Skeletal muscle tissue (tissue), 4 donors: ENCODE measurements around the gene SLC43A3. TPM values are rescaled to one million over a fixed set of nuclear protein-coding genes. Genes with fewer than 3 reads are reported as not detected.

Experiments used
- H3K27ac ChIP-seq: one replicate; pipeline ENCODE4 v1.7.0; 2013; ENCODE audit warnings: mild to moderate bottlenecking, low read depth, low read length, inconsistent platforms
- H3K27me3 ChIP-seq, 3 donors: one replicate each; pipeline ENCODE4 v1.7.0; 2013; ENCODE audit warnings: low read length in 3 of 3; ENCODE audit not compliant: control insufficient read depth in 3 of 3, insufficient read depth in 3 of 3
- H3K36me3 ChIP-seq, 3 donors: one replicate each; pipeline ENCODE4 v1.7.0; 2013; ENCODE audit warnings: low read length in 3 of 3; ENCODE audit not compliant: control insufficient read depth in 3 of 3, insufficient read depth in 3 of 3
- H3K4me1 ChIP-seq, 3 donors: one replicate each; pipeline ENCODE4 v1.7.0; 2013; ENCODE audit warnings: low read length in 3 of 3, mild to moderate bottlenecking in 3 of 3; ENCODE audit not compliant: control insufficient read depth in 3 of 3, insufficient read depth in 3 of 3
- H3K4me3 ChIP-seq, 3 donors: one replicate each; pipeline ENCODE4 v1.7.0; 2013; ENCODE audit warnings: low read length in 3 of 3
- H3K9ac ChIP-seq, 3 donors: one replicate each; pipeline ENCODE4 v1.7.0; 2013; ENCODE audit warnings: low read length in 3 of 3, mild to moderate bottlenecking in 3 of 3, moderate library complexity in 2 of 3, low read depth in 1 of 3
- H3K9me3 ChIP-seq, 3 donors: one replicate each; pipeline ENCODE4 v1.7.0; 2013; ENCODE audit warnings: low read length in 3 of 3; ENCODE audit not compliant: control insufficient read depth in 3 of 3
- total RNA-seq: library from RNA; depleted of rRNA; stranded (reverse); fragments of >200 nt; gene quantifications from one replicate; pipeline ENCODE4 v1.2.3, GENCODE V29; 2014
- donor health status: Osteomylitis.

SLC43A3 gene
- total RNA-seq, 1 donor from 2014 or later = 15.1 TPM

DNA sequence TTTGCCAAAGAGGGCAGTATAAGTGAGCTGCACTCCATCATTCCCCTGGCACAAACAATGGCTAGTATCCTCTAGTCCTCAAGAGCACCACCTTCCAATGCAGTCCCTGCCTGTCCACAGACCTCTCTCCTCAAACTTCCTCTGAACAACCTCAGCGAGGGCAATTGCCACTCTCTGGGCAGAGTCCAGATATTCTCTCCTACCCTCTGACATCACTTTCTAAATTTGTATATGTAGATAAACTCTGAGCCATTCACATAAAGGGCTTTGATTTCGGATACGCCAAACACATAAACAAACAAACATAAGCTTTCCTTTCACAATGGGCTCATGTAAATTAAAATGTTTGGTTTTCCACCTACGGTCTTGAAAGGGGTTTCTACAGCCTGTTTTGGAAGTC, 3.0 kb upstream of the SLC43A3 start:
- no peak overlapping the region for H3K4me3 ChIP-seq
- H3K27ac ChIP-seq = no peak overlapping the region
- no peak overlapping the region for H3K9ac ChIP-seq
- H3K27me3 ChIP-seq = no peaks in the 10 kb centered on the region
- no peaks in the 10 kb centered on the region for H3K36me3 ChIP-seq
- peaks cover 34 to 36% (median 36%) of the 10 kb centered on the region in 3 donors for H3K4me1 ChIP-seq
- no peaks in the 10 kb centered on the region for H3K9me3 ChIP-seq

- H3K4me1 ChIP-seq = peaks cover 47 to 49% (median 48%) of the 10 kb centered on the region in 3 donors
- no peak overlapping the region for H3K27ac ChIP-seq
- no peaks in the 10 kb centered on the region for H3K27me3 ChIP-seq
- no peak overlapping the region for H3K4me3 ChIP-seq
- H3K9ac ChIP-seq = no peak overlapping the region
- no peaks in the 10 kb centered on the region for H3K9me3 ChIP-seq
- peaks cover 0 to 4% (median 2%) of the 10 kb centered on the region in 3 donors for H3K36me3 ChIP-seq
Observed at GRCh38 chr11:57428643-57429042, 1.7 kb upstream of the SLC43A3 start.

DNA sequence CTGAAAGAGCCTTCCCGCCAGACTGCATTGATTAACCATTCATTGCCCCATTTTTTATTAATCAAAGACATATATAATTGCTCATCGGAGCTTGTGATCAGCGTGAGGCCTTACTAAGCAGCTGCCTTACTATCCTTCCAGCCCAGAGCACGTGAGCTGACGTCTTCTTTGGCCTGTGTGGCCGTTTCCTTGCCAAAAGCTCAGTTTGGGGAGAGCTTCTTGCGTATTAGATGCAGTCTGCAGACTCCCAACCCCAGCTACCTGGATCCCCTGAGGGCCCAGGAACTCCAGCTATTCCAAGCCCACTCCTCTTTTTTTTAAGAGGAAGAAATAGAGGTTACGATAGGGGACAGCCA, 784 bp upstream of the SLC43A3 start:
- Histone ChIP-seq H3K4me3 (peak overlapping the region in 1 of 3 donors; percentile 22), H3K9ac (peak overlapping the region; percentile 73 to 84 (median 77))

DNA sequence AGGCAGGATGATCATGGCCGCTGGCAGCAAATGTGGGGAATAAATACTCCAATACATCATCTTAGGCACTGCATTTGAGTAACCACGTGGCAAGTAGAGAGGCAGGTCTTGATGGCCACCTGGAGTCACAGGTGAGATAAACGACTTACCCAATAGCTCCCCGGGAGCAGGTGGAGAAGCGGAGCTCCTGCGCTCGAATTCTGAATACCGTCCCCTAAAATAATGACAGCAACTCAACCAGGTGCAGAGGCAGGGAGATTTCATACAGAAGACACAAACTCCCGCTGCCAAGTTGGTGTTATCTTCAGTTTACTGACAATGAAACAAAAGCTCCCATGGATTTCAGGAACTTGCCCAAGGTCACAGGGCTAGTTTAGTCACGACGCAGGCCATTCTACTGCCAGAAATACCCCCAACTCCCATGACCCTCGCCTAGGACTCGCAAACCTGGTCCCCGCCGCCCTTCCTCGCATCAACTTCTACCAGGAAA, 437 bp downstream of the SLC43A3 start:
- H3K27me3 ChIP-seq = no peaks in the 10 kb centered on the region
- H3K27ac ChIP-seq = peak overlapping the region; percentile 91
- H3K9ac ChIP-seq = peak overlapping the region; percentile 73 to 84 (median 78)
- peaks cover 48 to 49% (median 48%) of the 10 kb centered on the region in 3 donors for H3K4me1 ChIP-seq
- H3K4me3 ChIP-seq = peak overlapping the region; percentile 44 to 71 (median 67)
- H3K9me3 ChIP-seq = no peaks in the 10 kb centered on the region
- H3K36me3 ChIP-seq = peaks cover 0 to 9% (median 2%) of the 10 kb centered on the region in 3 donors

More for the DNA sequence above, 784 bp upstream of the SLC43A3 start:
- no peaks in the 10 kb centered on the region for H3K27me3 ChIP-seq
- peaks cover 0 to 5% (median 2%) of the 10 kb centered on the region in 3 donors for H3K36me3 ChIP-seq
- peak overlapping the region; percentile 91 for H3K27ac ChIP-seq
- H3K9me3 ChIP-seq = no peaks in the 10 kb centered on the region
- peaks cover 48 to 49% (median 48%) of the 10 kb centered on the region in 3 donors for H3K4me1 ChIP-seq

- no peaks in the 10 kb centered on the region for H3K9me3 ChIP-seq
- H3K4me1 ChIP-seq = peaks cover 48 to 49% (median 48%) of the 10 kb centered on the region in 3 donors
- peak overlapping the region; percentile 44 to 71 (median 67) for H3K4me3 ChIP-seq
- H3K27ac ChIP-seq = peak overlapping the region; percentile 91
- H3K9ac ChIP-seq = peak overlapping the region; percentile 73 to 84 (median 78)
- peaks cover 0 to 10% (median 4%) of the 10 kb centered on the region in 3 donors for H3K36me3 ChIP-seq
- H3K27me3 ChIP-seq = no peaks in the 10 kb centered on the region
Observed at GRCh38 chr11:57425565-57426438, 1.1 kb downstream of the SLC43A3 start.

- H3K4me1 ChIP-seq = peaks cover 48 to 49% (median 48%) of the 10 kb centered on the region in 3 donors
- H3K9me3 ChIP-seq = no peaks in the 10 kb centered on the region
- H3K27me3 ChIP-seq = no peaks in the 10 kb centered on the region
- peaks cover 0 to 17% (median 6%) of the 10 kb centered on the region in 3 donors for H3K36me3 ChIP-seq
- H3K27ac ChIP-seq = peak overlapping the region; percentile 91
- H3K4me3 ChIP-seq = peak overlapping the region; percentile 44 to 71 (median 67)
- peak overlapping the region in 2 of 3 donors; percentile 73 to 84 for H3K9ac ChIP-seq
Observed at GRCh38 chr11:57424792-57425564, 1.9 kb downstream of the SLC43A3 start.

- Histone ChIP-seq H3K4me1 (peaks cover 46 to 48% (median 48%) of the 10 kb centered on the region in 3 donors), H3K4me3 (peak overlapping the region; percentile 31 to 54 (median 36)), H3K27ac (peak overlapping the region; percentile 91), H3K36me3 (peaks cover 0 to 17% (median 11%) of the 10 kb centered on the region in 3 donors), H3K27me3 (no peaks in the 10 kb centered on the region), H3K9ac (peak overlapping the region in 2 of 3 donors; percentile 54 to 69), H3K9me3 (no peaks in the 10 kb centered on the region)
Observed at GRCh38 chr11:57424137-57424791, 2.7 kb downstream of the SLC43A3 start.

- Histone ChIP-seq H3K4me3 (no peak overlapping the region), H3K9me3 (no peaks in the 10 kb centered on the region), H3K9ac (no peak overlapping the region), H3K36me3 (peaks cover 3 to 19% (median 13%) of the 10 kb centered on the region in 3 donors), H3K27me3 (no peaks in the 10 kb centered on the region), H3K27ac (no peak overlapping the region), H3K4me1 (peaks cover 39 to 40% (median 39%) of the 10 kb centered on the region in 3 donors)
Observed at GRCh38 chr11:57422669-57423068, 4.3 kb downstream of the SLC43A3 start.

DNA sequence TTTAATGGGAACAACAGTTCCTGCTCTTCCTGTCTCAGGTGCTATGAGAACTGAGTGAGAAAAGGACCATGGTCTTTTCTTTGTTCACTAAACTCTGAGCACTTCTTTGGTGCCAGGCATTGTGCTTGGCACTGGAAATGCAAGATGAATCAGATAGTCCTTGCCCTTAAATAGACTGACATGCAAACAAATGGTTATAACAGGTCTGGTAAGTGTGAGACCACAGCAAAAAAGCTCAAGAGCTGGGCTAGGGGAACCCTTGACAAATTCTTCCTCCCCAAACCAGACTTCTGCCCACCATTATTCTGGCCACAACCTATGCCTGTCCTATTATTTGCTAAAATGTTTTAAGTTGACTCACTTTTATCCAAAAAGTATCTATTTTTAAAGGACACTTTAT, 5.1 kb downstream of the SLC43A3 start:
- Histone ChIP-seq H3K27ac (no peak overlapping the region), H3K9ac (no peak overlapping the region), H3K4me1 (peaks cover 31 to 38% (median 36%) of the 10 kb centered on the region in 3 donors), H3K36me3 (peaks cover 11 to 27% (median 21%) of the 10 kb centered on the region in 3 donors), H3K27me3 (no peaks in the 10 kb centered on the region), H3K9me3 (no peaks in the 10 kb centered on the region), H3K4me3 (no peak overlapping the region)
